ENCODE results near the gene CHCHD4.
A peak's percentile ranks its signal among the peaks of the same experiment; 100 is the strongest.

CHCHD4 gene

GRCh38 chr3:14144423-14145075, 19.9 kb upstream of the CHCHD4 start:
- H3K4me3 Mint-ChIP-seq = no peak overlapping the region
- peak overlapping the region; percentile 95 for H3K27ac Mint-ChIP-seq

GRCh38 chr3:14143271-14144225, 18.9 kb upstream of the CHCHD4 start:
- no peak for DNase-seq
- TF ChIP-seq CTCF (IDR thresholded peaks at IDR 0.05) = no peak
- Mint-ChIP-seq H3K27ac (no peak overlapping the region), H3K4me3 (no peak overlapping the region), H3K27me3 (ENCODE audit: low read depth, poor library complexity) (no peaks in the 10 kb centered on the region), H3K4me1 (peaks cover 21% of the 10 kb centered on the region), H3K36me3 (ENCODE audit: low read depth) (peaks cover 25% of the 10 kb centered on the region), H3K9me3 (no peaks in the 10 kb centered on the region)

More at GRCh38 chr3:14144423-14145075, 19.9 kb upstream of the CHCHD4 start:
- DNase-seq = no peak
- H3K4me1 Mint-ChIP-seq = peaks cover 21% of the 10 kb centered on the region
- no peaks in the 10 kb centered on the region for H3K9me3 Mint-ChIP-seq
- no peak for TF ChIP-seq CTCF (IDR thresholded peaks at IDR 0.05)
- H3K27me3 Mint-ChIP-seq (ENCODE audit: low read depth, poor library complexity) = no peaks in the 10 kb centered on the region
- H3K36me3 Mint-ChIP-seq (ENCODE audit: low read depth) = peaks cover 25% of the 10 kb centered on the region

- Mint-ChIP-seq H3K27me3 (ENCODE audit: low read depth, poor library complexity) (no peaks in the 10 kb centered on the region), H3K9me3 (no peaks in the 10 kb centered on the region), H3K4me1 (peaks cover 21% of the 10 kb centered on the region), H3K27ac (peak overlapping the region; percentile 39), H3K4me3 (no peak overlapping the region), H3K36me3 (ENCODE audit: low read depth) (peaks cover 25% of the 10 kb centered on the region)
- DNase-seq = no peak
- no peak for TF ChIP-seq CTCF (IDR thresholded peaks at IDR 0.05)
Measured at GRCh38 chr3:14142567-14143270, 18.0 kb upstream of the CHCHD4 start.

- TF ChIP-seq CTCF (IDR thresholded peaks at IDR 0.05) = no peak
- peaks cover 21% of the 10 kb centered on the region for H3K4me1 Mint-ChIP-seq
- H3K36me3 Mint-ChIP-seq (ENCODE audit: low read depth) = peaks cover 18% of the 10 kb centered on the region
- no peak overlapping the region for H3K4me3 Mint-ChIP-seq
- DNase-seq = no peak
- H3K9me3 Mint-ChIP-seq = no peaks in the 10 kb centered on the region
- H3K27ac Mint-ChIP-seq = no peak overlapping the region
- H3K27me3 Mint-ChIP-seq (ENCODE audit: low read depth, poor library complexity) = no peaks in the 10 kb centered on the region
Measured at GRCh38 chr3:14141602-14142341, 17.1 kb upstream of the CHCHD4 start.

- Mint-ChIP-seq H3K4me1 (peaks cover 18% of the 10 kb centered on the region), H3K36me3 (ENCODE audit: low read depth) (peaks cover 14% of the 10 kb centered on the region), H3K27ac (no peak overlapping the region), H3K9me3 (no peaks in the 10 kb centered on the region), H3K4me3 (no peak overlapping the region), H3K27me3 (ENCODE audit: low read depth, poor library complexity) (no peaks in the 10 kb centered on the region)
- TF ChIP-seq CTCF (IDR thresholded peaks at IDR 0.05) = no peak
- DNase-seq = no peak
Measured at GRCh38 chr3:14141144-14141543, 16.5 kb upstream of the CHCHD4 start.
